GM12872 (cell line): ENCODE measurements around the gene SP140.

Source experiments
- CTCF ChIP-seq: IDR thresholded peaks from 3 replicates; pipeline ENCODE4 v1.5.1; 2011; ENCODE audit warnings: low read depth, mild to moderate bottlenecking, low read length, moderate library complexity; ENCODE audit not compliant: insufficient read depth

Gene SP140

DNA sequence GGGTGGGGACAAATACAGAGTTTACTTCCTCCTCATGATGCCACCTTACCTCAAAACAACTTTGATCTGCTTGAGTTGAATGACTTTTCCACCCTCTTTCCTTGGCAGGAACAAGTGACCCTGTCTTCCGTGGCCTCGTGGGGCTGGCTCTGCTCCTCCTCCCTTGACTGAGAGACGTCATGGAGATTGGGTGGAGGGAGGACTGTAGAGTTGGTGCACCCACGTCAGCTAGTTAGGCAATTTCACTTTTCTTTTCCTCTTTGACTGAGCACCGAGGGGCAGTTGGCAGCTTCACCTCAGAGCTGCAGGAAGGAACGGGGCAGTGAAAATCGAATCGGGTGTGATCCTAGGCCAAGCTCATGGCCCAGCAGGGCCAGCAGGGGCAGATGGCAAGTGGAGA lies at the start of gene SP140:
TSS of gene SP140 (plus strand) at position 251 of the 400 bp plus-strand sequence. CDS start at position 360, 109 bp downstream.
- peak; percentile 26; the same call in 1 of the 3 replicates for TF ChIP-seq CTCF

DNA sequence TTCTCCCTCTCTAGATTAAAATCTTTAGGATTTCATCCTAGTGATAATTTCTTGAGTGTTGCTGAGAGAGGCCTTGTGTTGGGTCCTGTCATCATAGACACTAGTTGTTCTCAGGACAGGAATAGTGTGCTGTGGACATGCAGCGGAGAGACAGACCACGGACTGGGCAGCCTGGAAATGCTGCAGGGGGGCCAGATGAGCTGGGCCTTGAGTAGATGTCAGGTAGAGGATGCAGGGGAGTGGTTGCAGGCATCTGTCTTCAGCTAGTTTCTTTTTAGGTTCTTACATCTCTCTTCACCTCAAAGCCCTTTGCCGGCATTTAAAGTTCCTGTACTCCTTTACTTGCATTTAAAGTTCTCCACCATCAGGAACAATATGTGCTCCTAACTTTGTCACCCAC lies 48.5 kb upstream of the SP140 start:
- TF ChIP-seq CTCF = no peak

- TF ChIP-seq CTCF = no peak
Observed at GRCh38 chr2:230178546-230179485, 46.7 kb upstream of the SP140 start.

DNA sequence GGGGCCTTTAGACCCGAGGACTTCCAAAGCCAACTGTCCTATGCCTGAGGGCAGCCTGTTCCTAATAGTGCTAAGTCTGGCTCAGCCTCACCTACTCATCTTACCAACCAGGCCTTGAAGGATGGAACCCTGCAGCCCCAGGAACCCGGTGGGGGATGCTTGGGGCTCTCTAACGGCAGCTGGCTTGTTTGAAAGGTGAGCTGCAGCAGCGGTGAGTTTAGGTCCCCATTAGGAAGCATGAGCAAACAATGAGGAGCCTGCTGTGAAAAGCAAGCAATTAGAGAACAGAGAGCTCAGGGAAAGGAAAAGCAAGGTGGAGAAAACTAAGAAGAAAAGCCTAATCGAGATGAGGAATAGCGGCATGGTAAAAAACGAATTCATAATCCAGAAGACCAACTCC lies 45.6 kb upstream of the SP140 start:
- TF ChIP-seq CTCF = no peak

GRCh38 chr2:230181195-230181594 lies 44.3 kb upstream of the SP140 start:
- TF ChIP-seq CTCF = no peak

DNA sequence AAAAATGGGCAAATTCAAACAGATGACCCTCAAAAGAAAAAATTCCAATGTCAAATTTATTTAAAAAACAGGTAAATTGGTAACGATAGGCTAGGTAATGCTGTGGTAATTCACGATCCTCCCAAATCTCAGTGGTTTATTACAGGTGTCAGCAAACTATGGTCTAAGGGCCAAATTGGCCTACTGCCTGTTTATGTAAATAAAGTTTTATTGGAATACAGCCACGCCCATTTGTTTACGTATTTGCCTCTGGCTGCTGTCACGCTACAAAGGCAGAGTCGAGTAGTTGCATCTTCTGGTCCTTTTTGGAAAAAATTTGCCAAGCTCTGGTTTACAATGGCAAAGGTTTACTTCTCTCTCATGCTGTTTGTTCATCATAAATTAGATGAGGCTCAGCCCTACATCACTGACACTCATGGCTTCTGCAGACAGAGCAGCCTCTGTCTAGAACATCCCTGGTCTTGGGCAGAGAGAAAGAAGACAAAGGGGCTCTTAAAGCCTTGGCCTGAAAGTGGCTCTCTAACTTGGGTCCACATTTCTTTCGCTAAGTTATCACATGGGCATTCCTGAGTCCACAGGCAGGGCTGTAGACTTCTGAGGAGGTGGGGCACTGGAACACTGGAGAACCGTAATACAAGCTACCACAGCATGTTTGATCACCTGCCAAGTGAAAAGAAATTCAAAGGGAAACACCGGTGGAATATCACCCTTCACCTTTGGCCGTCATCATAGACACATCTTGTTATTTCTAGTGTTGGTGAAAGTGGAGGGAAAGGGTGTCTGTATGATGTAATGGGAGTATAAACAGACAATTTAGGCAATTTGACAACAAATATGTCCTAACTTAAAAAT lies 40.6 kb upstream of the SP140 start:
- TF ChIP-seq CTCF = no peak

- TF ChIP-seq CTCF = peak; percentile 34; the same call in 2 of the 3 replicates
Observed at GRCh38 chr2:230202430-230203109, 23.0 kb upstream of the SP140 start.
